Fibroblast of upper back skin (primary cell): ENCODE data around the gene CPZ.
"Not testable (repeated sequence)": the region's sequence is repeated elsewhere in the genome, so short reads cannot be mapped to it uniquely, and the experiment has no call there.

Experiments
- DNase-seq: peaks from one replicate; pipeline ENCODE4 v3.0.0-alpha.2; 2013

The CPZ gene

DNA sequence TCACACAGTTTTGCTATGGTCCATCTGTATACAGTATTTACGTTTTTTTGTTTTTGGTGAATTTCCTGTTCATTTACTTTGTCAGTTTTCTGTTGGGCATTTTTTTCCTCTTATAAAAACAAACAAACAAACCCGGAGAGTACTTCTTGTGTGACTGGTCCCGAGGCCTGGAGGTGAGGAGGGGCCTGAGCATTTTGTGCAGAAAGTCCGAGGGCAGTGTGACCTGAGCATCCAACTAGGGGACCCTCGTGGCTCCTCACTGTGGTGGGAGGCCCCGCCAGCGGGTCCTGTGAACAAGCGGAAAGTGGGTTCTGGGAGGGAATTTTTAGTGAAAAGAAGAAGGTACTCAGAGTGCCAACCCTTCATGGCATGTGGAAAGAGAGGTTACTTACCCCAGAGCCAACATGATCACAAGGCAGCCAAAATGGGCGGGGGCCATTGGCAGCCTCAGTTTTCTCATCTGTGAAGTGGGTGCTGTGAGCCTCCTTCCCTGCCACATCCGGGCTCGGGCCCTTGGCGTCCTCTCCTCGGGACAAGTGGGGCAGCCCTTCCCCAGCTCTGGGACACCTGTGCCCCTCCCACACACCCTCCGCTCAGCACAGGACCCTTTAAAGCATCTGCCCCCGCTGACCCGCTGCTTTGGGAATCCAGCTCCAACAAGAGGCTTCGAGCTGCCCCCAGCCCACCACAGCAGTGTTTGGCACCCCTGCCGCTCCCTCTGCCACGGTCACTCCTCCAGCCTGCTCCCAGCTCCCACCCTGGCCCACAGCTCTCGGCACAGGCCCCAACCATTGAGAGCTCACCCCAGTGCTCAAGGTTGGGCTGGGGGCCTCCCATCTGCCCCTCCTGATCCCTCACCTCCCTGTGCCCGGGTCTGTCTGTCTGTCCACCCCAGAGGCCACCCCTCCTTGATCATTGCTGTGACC, 35.2 kb upstream of the CPZ start:
- DNase-seq, result no peak

DNA sequence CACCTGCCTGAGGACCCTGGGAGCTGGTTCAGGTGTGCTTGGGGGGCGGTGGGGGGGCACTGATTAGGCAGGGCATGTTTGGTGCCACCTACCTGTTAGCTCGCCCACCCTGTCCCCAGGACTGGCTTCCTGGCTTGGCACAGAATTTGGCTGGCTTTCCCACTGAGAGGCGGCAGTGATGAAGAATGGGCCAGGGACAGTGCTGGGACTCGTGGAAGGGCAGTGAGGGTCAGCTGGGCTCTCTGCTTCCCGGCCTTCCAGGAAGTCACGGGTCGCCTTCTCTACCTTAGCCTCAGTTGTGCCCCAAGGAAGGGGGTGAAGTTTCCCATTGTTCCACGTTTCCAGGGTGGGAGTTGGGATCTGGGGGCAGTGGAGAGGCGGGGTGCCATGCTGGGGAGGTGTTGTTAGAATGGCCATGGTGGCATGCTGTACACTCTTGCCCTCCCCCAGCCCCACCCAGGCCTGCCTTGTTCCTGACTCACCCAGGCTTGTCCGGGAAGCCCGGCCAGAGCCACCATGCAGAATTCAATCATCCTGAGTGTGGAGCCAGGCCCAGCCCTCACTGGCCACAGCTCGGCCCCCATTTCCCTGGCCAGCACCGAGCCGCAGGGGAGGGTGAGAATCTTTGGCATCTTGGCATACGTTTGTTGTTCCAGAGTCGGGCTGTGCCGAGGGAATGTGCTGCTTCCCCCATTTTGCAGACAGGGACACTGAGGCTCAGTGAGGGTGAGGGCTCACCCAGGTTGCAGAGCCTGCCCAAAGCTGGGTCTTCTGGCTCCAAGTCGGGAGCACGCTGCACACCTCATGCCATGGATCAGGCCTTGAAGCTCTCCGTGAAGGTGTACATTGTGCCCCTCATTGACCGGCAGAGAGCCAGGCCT, 34.2 kb upstream of the CPZ start:
- DNase-seq, result no peak

GRCh38 chr4:8559011-8559410, 33.6 kb upstream of the CPZ start:
- DNase-seq, result no peak

DNA sequence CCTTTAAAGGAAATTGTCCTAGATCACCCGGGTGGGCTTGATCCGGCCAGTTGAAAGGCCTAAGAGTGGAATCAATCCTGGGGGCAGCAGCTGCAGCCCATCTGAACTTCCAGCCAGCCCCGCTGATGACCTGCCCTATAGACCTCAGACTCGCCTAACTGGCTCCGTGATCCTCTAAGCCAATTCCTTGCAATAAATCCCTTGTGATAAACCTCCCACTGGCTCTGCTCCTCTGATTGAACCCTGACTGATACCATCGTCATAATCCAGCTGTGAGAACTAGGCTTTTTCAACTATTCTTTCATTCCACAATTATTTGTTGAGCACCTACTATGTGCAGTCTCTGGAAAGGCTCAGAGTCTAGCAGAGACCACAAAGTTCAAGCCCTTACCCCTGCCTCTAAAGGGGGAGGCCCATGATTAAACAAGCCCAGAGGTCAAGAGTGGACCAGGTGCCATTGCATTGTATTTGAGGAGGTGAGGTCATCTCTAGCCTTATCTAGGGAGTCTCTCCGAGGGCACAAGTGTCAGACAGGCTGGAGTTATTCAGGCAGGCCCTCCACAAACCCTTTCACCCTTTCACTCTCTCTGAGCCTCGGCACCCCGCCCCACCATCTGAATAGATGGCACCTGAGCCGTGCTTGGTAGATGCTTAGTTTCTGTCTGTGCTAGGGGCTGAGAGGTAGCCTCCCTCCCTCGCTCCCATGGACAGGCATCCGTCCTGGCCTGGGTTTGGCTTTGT, 32.9 kb upstream of the CPZ start:
- DNase-seq, result no peak

DNA sequence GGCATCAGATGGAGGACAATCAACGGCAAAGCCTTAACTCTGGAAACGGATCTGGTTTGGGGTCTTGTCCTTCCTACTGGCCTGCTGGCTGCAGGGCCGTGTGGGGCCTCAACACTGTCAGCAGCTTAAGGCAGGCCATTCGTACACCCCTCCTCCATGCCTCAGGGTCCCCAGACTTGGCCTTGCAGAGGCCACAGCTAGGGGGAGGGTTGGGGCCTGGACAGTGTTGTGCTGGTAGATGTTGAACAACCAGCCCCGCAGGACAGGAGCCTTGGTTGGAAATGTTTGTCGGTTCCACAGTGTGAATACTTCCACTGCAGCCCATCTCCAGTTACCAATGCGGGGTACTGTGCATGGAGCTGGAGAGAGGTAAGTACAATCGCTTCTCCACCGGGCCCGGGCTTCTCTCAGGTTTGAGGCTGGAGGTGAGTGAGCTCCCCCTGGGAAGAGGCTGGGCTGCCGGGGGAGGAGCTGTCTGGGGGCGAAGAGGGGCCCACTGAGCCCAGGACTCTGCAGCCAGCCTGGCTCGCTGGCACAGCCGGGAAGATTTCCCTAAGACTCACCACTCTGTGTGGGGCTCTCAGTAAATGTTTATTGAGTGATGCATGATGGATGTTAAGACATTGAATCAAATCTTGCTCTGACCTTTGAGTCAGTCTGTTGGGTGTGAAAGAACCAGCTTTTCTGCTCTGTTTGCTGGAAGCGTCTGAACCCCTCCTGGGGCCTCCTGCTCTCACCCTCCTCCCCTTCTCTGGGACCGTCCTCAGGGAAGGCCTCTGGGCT, 32.1 kb upstream of the CPZ start:
- DNase-seq, result no peak

GRCh38 chr4:8564595-8564994, 28.0 kb upstream of the CPZ start:
- DNase-seq, result no peak

DNA sequence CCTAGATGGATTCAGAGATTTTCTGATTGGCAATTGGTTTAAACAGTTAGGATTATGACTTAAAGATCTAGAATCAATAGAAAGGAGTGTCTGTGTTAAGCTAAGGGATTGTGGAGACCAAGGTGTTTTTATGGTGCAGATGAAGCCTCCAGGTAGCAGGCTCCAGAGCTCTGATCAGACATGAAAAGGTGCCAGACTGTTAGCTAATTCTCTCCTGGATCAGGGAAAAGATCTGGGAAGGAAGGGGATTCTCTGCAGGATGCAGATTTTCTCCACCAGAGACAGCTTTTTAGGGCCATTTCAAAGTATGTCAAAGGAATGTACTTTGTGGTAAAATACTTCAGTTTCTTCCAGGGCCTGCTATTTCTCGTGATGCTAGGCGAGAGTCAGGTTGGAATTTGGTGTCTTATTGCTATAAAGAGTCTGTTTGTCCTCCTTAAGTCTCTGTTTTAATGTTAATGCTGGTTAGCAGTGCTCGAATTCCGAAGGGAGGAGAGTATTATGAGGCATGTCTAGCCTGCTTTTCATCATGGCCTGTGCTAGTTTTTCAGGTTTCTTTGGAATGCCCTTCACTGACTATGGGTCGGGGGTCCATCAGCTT, 24.4 kb upstream of the CPZ start:
- peak; percentile 36 for DNase-seq

DNA sequence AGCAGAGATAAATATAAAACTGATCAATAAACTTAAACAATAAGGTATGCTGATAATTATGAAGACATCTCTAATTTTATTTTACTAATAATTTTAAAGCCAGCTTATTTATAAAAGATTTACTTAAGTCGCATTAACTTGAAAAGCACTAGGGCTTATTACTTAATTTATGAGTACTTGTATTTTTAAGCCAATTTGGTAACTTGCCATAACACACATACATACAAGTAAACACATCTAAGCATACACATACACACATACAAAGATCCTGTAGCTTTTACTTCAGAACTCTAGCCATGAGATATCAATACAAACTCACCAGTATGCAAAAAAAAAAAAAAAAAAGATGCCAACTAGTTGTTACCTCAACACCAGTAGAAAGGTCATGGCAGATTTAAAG, 22.4 kb upstream of the CPZ start:
- no peak for DNase-seq

DNA sequence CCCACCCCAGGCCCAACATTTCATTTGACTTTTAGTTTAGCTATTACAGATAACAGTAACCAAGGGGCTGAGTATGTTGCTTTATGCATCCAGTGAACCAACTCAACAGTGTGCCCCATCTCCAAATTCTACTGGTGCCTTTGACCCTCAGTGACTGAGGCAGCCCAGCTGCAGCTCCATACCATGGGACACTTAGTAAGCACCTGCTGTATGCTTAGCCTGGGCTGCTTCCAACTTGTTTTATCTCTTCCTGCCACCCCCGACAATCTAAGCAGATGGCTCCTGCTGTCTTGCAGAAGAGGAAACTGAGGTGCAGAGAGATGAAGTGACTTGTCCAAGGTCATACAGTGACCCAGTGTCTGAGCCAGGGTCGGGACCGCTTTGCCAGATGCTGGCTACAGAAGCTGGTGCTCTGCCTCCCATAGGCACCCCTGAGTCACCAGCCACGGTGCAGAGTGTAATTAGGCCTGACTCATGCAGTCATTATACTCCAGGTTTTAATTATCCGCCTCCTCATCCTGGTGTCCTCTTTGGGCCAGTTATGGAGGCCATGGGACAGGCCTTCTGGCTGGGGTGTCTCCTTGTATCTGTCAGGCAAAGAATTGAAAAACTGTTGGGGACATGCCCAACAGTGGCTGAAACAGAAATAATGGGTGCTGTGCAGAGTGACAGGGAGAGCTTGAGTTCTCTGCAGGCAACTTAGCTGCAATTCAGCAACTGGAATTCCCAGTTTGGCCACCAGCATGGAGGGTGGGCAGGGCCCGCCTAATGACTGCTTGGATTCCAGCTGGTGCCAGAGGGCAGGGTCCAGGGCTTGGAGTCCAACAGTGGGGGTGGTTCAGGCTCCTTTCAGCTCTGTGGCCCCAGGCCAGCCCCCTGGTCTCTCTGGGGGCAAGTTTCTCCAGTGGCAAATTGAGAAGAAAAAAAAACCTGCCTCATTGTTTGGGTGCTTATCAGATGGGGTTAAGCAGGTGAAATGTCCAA, 20.6 kb upstream of the CPZ start:
- no peak for DNase-seq

DNA sequence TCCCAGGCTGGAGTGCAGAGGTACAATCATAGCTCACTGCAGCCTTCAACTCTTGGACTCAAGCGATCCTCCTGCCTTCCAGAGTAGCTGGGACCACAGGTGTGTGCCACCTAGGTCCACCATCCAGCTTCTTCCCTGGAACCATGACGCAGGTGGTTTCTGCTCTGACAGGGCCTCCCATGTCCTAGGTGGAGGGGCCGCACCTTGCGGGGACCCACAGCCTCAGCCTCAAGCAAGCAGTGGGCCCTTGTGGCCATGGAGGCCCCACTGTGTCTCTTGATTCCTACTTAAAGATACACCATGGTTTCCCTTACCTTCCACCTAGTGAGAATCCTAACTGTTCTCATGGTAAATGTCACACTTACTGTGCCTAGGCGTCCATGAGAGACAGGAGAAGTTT, 19.3 kb upstream of the CPZ start:
- DNase-seq, result no peak

DNA sequence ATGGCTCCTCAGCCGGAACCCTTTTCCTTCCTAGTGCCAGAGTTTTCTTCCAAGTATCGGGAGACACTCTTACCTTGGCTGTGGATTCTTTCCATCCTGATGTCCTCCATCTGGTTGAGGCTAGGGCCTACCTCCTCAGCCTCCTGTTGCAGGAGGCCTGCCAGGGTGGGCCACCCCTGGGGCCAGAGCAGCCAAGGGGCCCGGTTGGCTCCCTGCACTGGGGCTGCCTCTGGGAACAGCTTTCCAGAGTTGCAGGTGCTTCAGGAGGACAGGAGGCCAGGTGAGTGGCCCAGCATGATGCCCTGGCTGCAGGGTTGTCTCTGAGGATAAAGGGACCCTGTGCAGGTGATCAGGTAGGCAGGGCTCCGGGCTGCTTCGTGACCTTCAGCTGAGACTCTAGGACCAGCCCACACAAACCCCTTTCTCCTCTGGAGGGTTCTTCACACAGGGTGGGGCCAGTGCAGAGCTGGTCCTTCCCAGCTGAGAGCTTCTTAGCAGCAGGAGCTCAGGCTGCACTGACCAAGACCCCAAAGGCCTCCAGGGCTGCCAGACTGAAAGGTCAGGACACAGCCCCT, 17.7 kb upstream of the CPZ start:
- no peak for DNase-seq

DNA sequence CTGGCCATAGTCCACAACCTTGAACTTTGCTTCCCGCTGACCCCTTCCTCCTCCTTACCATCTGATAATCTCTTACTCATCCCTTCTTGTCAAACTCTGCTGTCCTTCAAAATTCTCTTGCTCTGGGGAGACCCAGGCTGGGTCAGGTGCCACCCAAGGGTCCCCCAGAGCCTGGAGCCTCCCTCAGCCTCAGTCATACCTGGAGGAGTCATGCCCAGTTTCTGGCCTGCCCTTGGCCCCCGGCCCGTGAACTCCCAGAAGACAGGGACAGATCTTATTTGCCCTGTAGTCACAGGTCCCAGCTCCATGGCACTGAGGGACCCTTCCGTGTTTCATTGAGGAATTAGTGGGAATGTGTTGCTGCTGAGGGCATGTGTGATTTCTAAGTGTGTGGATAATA, 17.1 kb upstream of the CPZ start:
- no peak for DNase-seq

DNA sequence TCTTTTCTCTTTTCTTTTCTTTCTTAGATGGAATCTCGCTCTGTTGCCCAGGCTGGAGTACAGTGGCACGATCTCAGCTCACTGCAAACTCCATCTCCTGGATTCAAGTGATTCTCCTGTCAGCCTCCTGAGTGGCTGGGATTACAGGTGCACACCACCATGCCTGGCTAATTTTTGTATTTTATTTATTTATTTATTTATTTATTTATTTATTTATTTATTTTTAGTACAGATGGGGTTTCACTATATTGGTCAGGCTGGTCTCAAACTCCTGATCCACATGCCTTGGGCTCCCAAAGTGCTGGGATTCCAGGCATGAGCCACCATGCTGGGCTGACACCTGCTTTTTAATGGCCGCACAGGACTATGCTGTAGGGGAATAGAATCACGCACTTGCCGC, 16.0 kb upstream of the CPZ start:
- DNase-seq, result not testable (repeated sequence)

GRCh38 chr4:8577046-8577445, 15.5 kb upstream of the CPZ start:
- DNase-seq, result no peak

DNA sequence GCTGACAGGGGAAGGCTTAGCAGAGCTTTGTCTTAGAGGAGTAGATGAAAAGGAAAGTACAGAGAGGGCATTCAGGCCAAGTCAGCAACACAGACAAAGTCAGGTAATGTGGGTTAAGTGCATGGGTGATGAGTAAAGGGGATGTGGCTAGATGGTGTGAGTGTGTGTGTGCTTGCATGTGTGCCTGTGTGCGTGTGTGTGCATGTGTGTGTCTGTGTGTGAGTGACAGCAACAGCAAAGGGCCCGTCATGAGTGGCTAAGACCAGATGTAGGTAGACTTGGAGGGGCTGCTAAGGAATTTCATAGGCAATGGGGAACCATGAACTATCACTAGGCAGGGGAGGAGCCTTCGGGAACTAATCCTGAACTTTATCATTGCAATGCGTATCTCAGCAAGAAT, 14.6 kb upstream of the CPZ start:
- DNase-seq, result no peak

GRCh38 chr4:8578717-8579116, 13.8 kb upstream of the CPZ start:
- no peak for DNase-seq

DNA sequence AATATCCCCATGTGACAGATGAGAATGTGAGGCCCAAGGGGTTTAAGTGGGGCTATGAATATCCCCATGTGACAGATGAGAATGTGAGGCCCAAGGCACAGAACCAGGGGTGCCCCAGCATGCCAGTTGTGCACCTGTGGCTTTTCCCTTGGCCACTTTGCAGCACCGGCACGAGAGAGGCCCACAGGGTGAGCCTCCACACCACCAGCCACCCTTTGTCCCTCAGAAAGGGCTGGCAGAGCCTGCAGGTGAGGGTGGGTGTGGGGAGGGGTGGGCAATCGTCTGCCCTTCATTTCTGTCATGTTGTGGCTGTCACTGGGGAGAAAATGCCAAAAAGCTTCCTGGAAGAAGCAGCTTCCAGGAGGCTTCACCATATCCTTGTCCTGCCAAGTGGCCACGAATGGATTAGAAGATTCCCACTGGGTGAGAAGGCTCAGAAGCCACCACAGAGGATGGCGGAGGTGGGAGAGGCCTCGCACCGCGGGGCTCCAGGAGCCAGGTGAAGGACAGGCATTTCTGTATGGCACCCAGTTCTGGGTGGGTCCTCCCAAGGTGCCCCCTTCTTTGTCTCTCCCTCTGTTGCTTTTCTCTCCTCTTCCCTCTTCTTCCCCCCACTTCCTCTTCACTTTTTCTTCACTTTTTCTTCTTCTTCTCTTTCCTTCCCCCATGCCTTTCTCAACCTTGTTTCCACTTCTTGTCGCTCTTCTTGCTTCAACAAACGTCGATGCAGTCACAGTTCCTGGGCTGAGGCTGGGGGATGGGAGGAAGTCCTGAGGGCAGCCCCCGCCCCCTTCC, 12.8 kb upstream of the CPZ start:
- no peak for DNase-seq

- peak; percentile 41 for DNase-seq
Observed at GRCh38 chr4:8580321-8581093, 12.1 kb upstream of the CPZ start, which contains the start of gene GPR78. GPR78 (plus strand) TSS chr4:8580392; CDS start chr4:8580983, 591 bp downstream.
